ENCODE measurements around the gene IL6R. TPM values are rescaled to one million over a fixed set of nuclear protein-coding genes. Genes with fewer than 3 reads are reported as not detected.

IL6R gene
- total and polyA plus RNA-seq, 2 of the 4 experiments (the other 2 are of a cell fraction), result 5.3 to 9.5 TPM

DNA sequence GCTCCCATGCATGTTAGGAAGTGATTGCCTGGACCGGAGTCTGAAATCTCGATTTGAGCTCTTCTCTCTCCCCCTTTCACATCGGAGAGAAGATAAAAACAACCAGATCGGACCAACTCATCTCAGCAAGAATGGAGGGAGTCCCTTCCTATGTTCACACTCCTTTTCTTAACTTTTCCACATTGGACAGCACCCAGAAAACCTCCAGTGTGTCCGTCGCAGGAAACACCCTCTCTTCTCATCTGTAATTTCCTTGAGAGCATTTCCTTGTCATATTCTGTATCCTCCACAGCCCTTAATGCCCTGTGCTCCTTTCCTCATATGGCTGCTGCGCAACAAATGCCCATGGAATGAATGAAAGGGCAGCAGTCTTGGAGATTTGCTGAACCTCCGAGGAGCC lies 95.4 kb downstream of the IL6R start:
- no peaks in the 10 kb centered on the region for H3K79me1 ChIP-seq (ENCODE audit: low read depth in 1 of 2, low read length in 2 of 2)
- H2AK5ac ChIP-seq (ENCODE audit: low read depth, low read length), result no peak overlapping the region
- H2AK9ac ChIP-seq (replicated peaks; ENCODE audit: low read depth, low read length, poor library complexity), result no peak overlapping the region
- no peak overlapping the region for H3K56ac ChIP-seq (ENCODE audit: extremely low read depth, insufficient read depth, low read length)
- intact Hi-C loops (cut with micrococcal nuclease) (no loop called here), in situ Hi-C loops (cut with MboI; ENCODE audit: low sequenced_read_pairs) (no loop called here), dilution Hi-C loops (cut with HindIII; ENCODE audit: low sequenced_read_pairs, unreplicated experiment) (no loop called here)
- no peak overlapping the region for H3K4me2 ChIP-seq (ENCODE audit: low read depth, low read length)
- H2BK5ac ChIP-seq (ENCODE audit: low read depth, low read length, poor library complexity, severe bottlenecking), result no peak overlapping the region
- peaks cover 2% of the 10 kb centered on the region; the same call in 1 of the 2 replicates for H3K4me1 ChIP-seq (ENCODE audit: control insufficient read depth, insufficient read depth, low read length)
- H3K14ac ChIP-seq (replicated peaks; ENCODE audit: low read depth, low read length), result no peak overlapping the region
- H3K9me3 ChIP-seq (ENCODE audit: control insufficient read depth, insufficient read depth, low read length), result peaks cover 25% of the 10 kb centered on the region
- no peaks in the 10 kb centered on the region for H3K36me3 ChIP-seq (ENCODE audit: control insufficient read depth, insufficient read depth, low read length)
- no peak overlapping the region for H2BK15ac ChIP-seq (ENCODE audit: low read depth, low read length)
- H3K9ac ChIP-seq (ENCODE audit: low read depth, low read length), result no peak overlapping the region
- no TSS peak for BruUV-seq (replicated peaks)
- no peak overlapping the region for H3K18ac ChIP-seq (ENCODE audit: low read depth, low read length)
- H4K91ac ChIP-seq (ENCODE audit: insufficient read depth, low read depth, low read length), result no peak overlapping the region
- no peaks in the 10 kb centered on the region for H3K9me1 ChIP-seq (ENCODE audit: insufficient read depth, low read length)
- TF ChIP-seq RCOR1 (IDR thresholded peaks at IDR 0.05; ENCODE audit: insufficient replicate concordance, low read length) (no peak), MAFK (IDR thresholded peaks at IDR 0.05; ENCODE audit: low read depth, low read length) (no peak), FOS (IDR thresholded peaks at IDR 0.05; ENCODE audit: low read depth, low read length) (no peak), CEBPB (IDR thresholded peaks at IDR 0.05; ENCODE audit: low read depth, low read length) (no peak), CHD1 (IDR thresholded peaks at IDR 0.05; ENCODE audit: low read depth, low read length) (no peak), POLR2A (IDR thresholded peaks at IDR 0.05; ENCODE audit: low read depth, low read length) (no peak), BHLHE40 (IDR thresholded peaks at IDR 0.05; ENCODE audit: low read depth, low read length) (no peak), MAZ (IDR thresholded peaks at IDR 0.05; ENCODE audit: borderline replicate concordance, low read depth, low read length) (no peak), RFX5 (IDR thresholded peaks at IDR 0.05; ENCODE audit: low read depth, low read length) (no peak), ELK1 (IDR thresholded peaks at IDR 0.05; ENCODE audit: borderline replicate concordance, low read depth, low read length) (no peak), RAD21 (IDR thresholded peaks at IDR 0.05; ENCODE audit: low read length) (no peak), CTCF (conservative IDR thresholded peaks at IDR 0.05; ENCODE audit: low read depth, low read length) (no peak)
- TF ChIP-seq, protein P1, sequence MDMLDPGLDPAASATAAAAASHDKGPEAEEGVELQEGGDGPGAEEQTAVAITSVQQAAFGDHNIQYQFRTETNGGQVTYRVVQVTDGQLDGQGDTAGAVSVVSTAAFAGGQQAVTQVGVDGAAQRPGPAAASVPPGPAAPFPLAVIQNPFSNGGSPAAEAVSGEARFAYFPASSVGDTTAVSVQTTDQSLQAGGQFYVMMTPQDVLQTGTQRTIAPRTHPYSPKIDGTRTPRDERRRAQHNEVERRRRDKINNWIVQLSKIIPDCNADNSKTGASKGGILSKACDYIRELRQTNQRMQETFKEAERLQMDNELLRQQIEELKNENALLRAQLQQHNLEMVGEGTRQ (IDR thresholded peaks at IDR 0.05; ENCODE audit: low read depth, low read length), result no peak
- H3K4me3 ChIP-seq (ENCODE audit: insufficient read depth, low read depth, low read length), result no peak overlapping the region
- H4K5ac ChIP-seq (ENCODE audit: low read depth, low read length), result no peak overlapping the region
- H2AFZ ChIP-seq (replicated peaks; ENCODE audit: low read length, poor library complexity), result no peak overlapping the region
- 90% methylated on average over 2 of the region's 8 CpGs; no CpG with 5 or more reads in 1 of the 2 experiments for WGBS, 2 experiments (ENCODE audit: extremely low coverage in 2 of 2, insufficient read length in 1 of 2)
- CTCF ChIA-PET, result no interaction called here
- H2BK20ac ChIP-seq (ENCODE audit: low read depth, low read length), result no peak overlapping the region
- DNase-seq, result no peak
- H4K20me1 ChIP-seq (ENCODE audit: insufficient read depth, low read length), result no peaks in the 10 kb centered on the region
- no peak overlapping the region for H3K4ac ChIP-seq (ENCODE audit: low read depth, low read length)
- no peak overlapping the region for H3K27ac ChIP-seq (ENCODE audit: insufficient read depth, low read length)
- POLR2A ChIA-PET (ENCODE audit: unreplicated experiment), result no interaction called here
- H2BK120ac ChIP-seq (ENCODE audit: low read depth, low read length), result no peak overlapping the region
- H4K8ac ChIP-seq (ENCODE audit: low read depth in 2 of 2, low read length in 2 of 2), result no peak overlapping the region
- no peak for ATAC-seq (ENCODE audit: low read depth)
- H3K23ac ChIP-seq (ENCODE audit: low read depth, low read length), result no peak overlapping the region; the same call in 1 of the 2 replicates
- H3K27me3 ChIP-seq (ENCODE audit: control insufficient read depth, insufficient read depth, low read length), result peaks cover 72% of the 10 kb centered on the region

Data from IMR-90 (cell line).